GM23338 (cell line): ENCODE results near the gene GLP1R. TPM values are rescaled to one million over a fixed set of nuclear protein-coding genes. Genes with fewer than 3 reads are reported as not detected.

ENCODE experiments used
- ATAC-seq: fragments of 200-7000 bp; cut with Tn5 transposase; 3 replicates; pipeline ENCODE4 v1.9.1; 2020
- DNase-seq: peaks from one replicate; pipeline ENCODE4 v3.0.0-alpha.2; 2015; ENCODE audit warnings: low spot score
- H2AFZ ChIP-seq: fragments of 200-600 bp; sonication (generic); 2 replicates; pipeline ENCODE4 v1.8.0; 2016; ENCODE audit warnings: antibody characterized with exemption, mild to moderate bottlenecking, moderate library complexity
- H3F3A ChIP-seq: fragments of 200-600 bp; sonication (generic); replicated peaks from 2 replicates; pipeline ENCODE4 v1.8.0; 2017; ENCODE audit warnings: antibody characterized with exemption, mixed run types, low read depth
- H3K27ac ChIP-seq: fragments of 200-600 bp; sonication (generic); 2 replicates; pipeline ENCODE4 v1.6.1; 2016; ENCODE audit warnings: low read depth
- H3K27me3 ChIP-seq: fragments of 200-600 bp; sonication (generic); 2 replicates; pipeline ENCODE4 v1.8.0; 2016; ENCODE audit warnings: mild to moderate bottlenecking, mixed run types, moderate library complexity; ENCODE audit not compliant: insufficient read depth
- H3K36me3 ChIP-seq: fragments of 200-600 bp; sonication (generic); 2 replicates; pipeline ENCODE4 v1.8.0; 2016; ENCODE audit warnings: mild to moderate bottlenecking; ENCODE audit not compliant: insufficient read depth
- H3K4me1 ChIP-seq: fragments of 200-600 bp; sonication (generic); 2 replicates; pipeline ENCODE4 v1.8.0; 2016; ENCODE audit warnings: mild to moderate bottlenecking, moderate library complexity; ENCODE audit not compliant: insufficient read depth
- H3K4me2 ChIP-seq: fragments of 200-600 bp; sonication (generic); 2 replicates; pipeline ENCODE4 v1.7.1; 2017; ENCODE audit warnings: mixed run types
- H3K4me3 ChIP-seq: fragments of 200-600 bp; sonication (generic); 2 replicates; pipeline ENCODE4 v1.6.1; 2016; ENCODE audit warnings: mixed run types
- H3K79me2 ChIP-seq: fragments of 200-600 bp; sonication (generic); replicated peaks from 2 replicates; pipeline ENCODE4 v1.8.0; 2017; ENCODE audit warnings: mild to moderate bottlenecking; ENCODE audit not compliant: insufficient read depth
- H3K9me2 ChIP-seq: fragments of 200-600 bp; sonication (generic); 2 replicates; pipeline ENCODE4 v1.8.0; 2017; ENCODE audit not compliant: insufficient read depth
- H4K20me1 ChIP-seq: fragments of 200-600 bp; sonication (generic); replicated peaks from 2 replicates; pipeline ENCODE4 v1.8.0; 2017; ENCODE audit warnings: mild to moderate bottlenecking; ENCODE audit not compliant: insufficient read depth
- H3K27ac Mint-ChIP-seq: 2 replicates; pipeline ENCODE4 v1.8.0; 2020; ENCODE audit warnings: inconsistent platforms, mild to moderate bottlenecking, moderate library complexity, mixed read lengths
- H3K27me3 Mint-ChIP-seq: 3 replicates; pipeline ENCODE4 v1.8.0; 2022; ENCODE audit warnings: low read depth, mild to moderate bottlenecking, moderate library complexity, mixed read lengths, inconsistent platforms; ENCODE audit not compliant: insufficient read depth, poor library complexity
- H3K36me3 Mint-ChIP-seq: 3 replicates; pipeline ENCODE4 v1.8.0; 2021; ENCODE audit warnings: low read depth, mild to moderate bottlenecking, inconsistent platforms, moderate library complexity, mixed read lengths
- H3K4me1 Mint-ChIP-seq: 3 replicates; pipeline ENCODE4 v1.8.0; 2020; ENCODE audit warnings: mild to moderate bottlenecking, inconsistent platforms, mixed read lengths
- H3K4me3 Mint-ChIP-seq: 3 replicates; pipeline ENCODE4 v1.8.0; 2021; ENCODE audit warnings: moderate library complexity, mild to moderate bottlenecking, inconsistent platforms, mixed read lengths
- H3K9me3 Mint-ChIP-seq: 3 replicates; pipeline ENCODE4 v1.8.0; 2020; ENCODE audit warnings: moderate library complexity, mild to moderate bottlenecking, inconsistent platforms, mixed read lengths
- CTCF ChIP-seq, 2 experiments: fragments of 200-600 bp in 1 of 2; sonication (generic) in 1 of 2; conservative IDR thresholded peaks; 2 replicates each; pipeline versions ENCODE4 v1.5.1 to v1.6.1; 2016 to 2017; ENCODE audit warnings: antibody characterized with exemption in 2 of 2, low read depth in 2 of 2, mild to moderate bottlenecking in 2 of 2, moderate library complexity in 1 of 2
- ETS1 ChIP-seq: IDR thresholded peaks from 2 replicates; pipeline ENCODE4 v1.6.1; 2016; ENCODE audit warnings: antibody characterized with exemption
- EZH2 ChIP-seq: fragments of 200-600 bp; sonication (generic); IDR thresholded peaks from one replicate; pipeline ENCODE4 v1.8.0; 2017; ENCODE audit warnings: antibody characterized with exemption, mild to moderate bottlenecking, low read depth; ENCODE audit not compliant: unreplicated experiment
- JUNB ChIP-seq: IDR thresholded peaks from one replicate; pipeline ENCODE4 v1.6.1; 2016; ENCODE audit warnings: antibody characterized with exemption; ENCODE audit not compliant: unreplicated experiment
- NANOG ChIP-seq: IDR thresholded peaks from 2 replicates; pipeline ENCODE4 v1.6.1; 2016; ENCODE audit warnings: antibody characterized with exemption, borderline replicate concordance
- POLR2AphosphoS5 ChIP-seq: IDR thresholded peaks from 2 replicates; pipeline ENCODE4 v1.6.1; 2016; ENCODE audit warnings: antibody characterized with exemption, low read depth
- REST ChIP-seq: IDR thresholded peaks from one replicate; pipeline ENCODE4 v1.6.1; 2018; ENCODE audit warnings: antibody characterized with exemption; ENCODE audit not compliant: unreplicated experiment
- STAT1 ChIP-seq: IDR thresholded peaks from one replicate; pipeline ENCODE4 v1.6.1; 2016; ENCODE audit warnings: antibody characterized with exemption; ENCODE audit not compliant: unreplicated experiment
- ZNF114 ChIP-seq: fragments of 250-450 bp; sonication (Bioruptor Pico); IDR thresholded peaks from 2 replicates; pipeline ENCODE4 v1.5.0; 2020; ENCODE audit warnings: mild to moderate bottlenecking, moderate library complexity
- polyA plus RNA-seq: library from polyadenylated mRNA; unstranded; fragments of >200 nt; fragmentation: Nextera tagmentation; extraction: Ambion mirVana; gene quantifications from 2 replicates; pipeline ENCODE4 v1.2.1, GENCODE V29; 2016
- total RNA-seq: library from RNA; depleted of rRNA; stranded (reverse); fragments of >200 nt; shearing (Covaris generic); gene quantifications from 2 replicates; pipeline ENCODE4 v1.2.3, GENCODE V29; 2014

The GLP1R gene
- total and polyA plus RNA-seq, 2 experiments from 2014 or later = 0.42 to 3.7 TPM

- no peak overlapping the region for H3K4me3 ChIP-seq
- Mint-ChIP-seq H3K4me3 (no peak overlapping the region), H3K4me1 (peaks cover 14% of the 10 kb centered on the region), H3K9me3 (no peaks in the 10 kb centered on the region), H3K36me3 (no peaks in the 10 kb centered on the region), H3K27me3 (peaks cover 17% of the 10 kb centered on the region), H3K27ac (no peak overlapping the region)
- no peaks in the 10 kb centered on the region for H3F3A ChIP-seq
- H4K20me1 ChIP-seq = no peaks in the 10 kb centered on the region
- H2AFZ ChIP-seq = no peak overlapping the region
- TF ChIP-seq POLR2AphosphoS5 (no peak), NANOG (no peak), ZNF114 (CRISPR knock-in tag) (no peak), ETS1 (no peak), CTCF (conservative IDR thresholded peaks at IDR 0.05; ENCODE audit: low read depth in 2 of 2) (no peak), JUNB (no peak), EZH2 (no peak), STAT1 (no peak), REST (no peak)
- DNase-seq = no peak
- no peak overlapping the region for H3K4me2 ChIP-seq
- H3K9me2 ChIP-seq = no peaks in the 10 kb centered on the region
- no peak for ATAC-seq
- no peaks in the 10 kb centered on the region; the same call in 1 of the 2 replicates for H3K4me1 ChIP-seq
- H3K79me2 ChIP-seq = no peaks in the 10 kb centered on the region
- H3K27ac ChIP-seq = no peak overlapping the region
- no peaks in the 10 kb centered on the region for H3K36me3 ChIP-seq
- no peaks in the 10 kb centered on the region for H3K27me3 ChIP-seq
These were observed 29.5 kb downstream of the GLP1R start for GRCh38 chr6:39077882-39078594.
